Hematopoietic multipotent progenitor cell treated with erythropoietin and hydrocortisone succinate and interleukin-3 and kit ligand, for 6 days (in vitro differentiated cells): ENCODE results near the gene PIGZ.

ENCODE experiments used
- DNase-seq: peaks from one replicate; pipeline ENCODE4 v3.0.0-alpha.2; 2015

Gene PIGZ

DNA sequence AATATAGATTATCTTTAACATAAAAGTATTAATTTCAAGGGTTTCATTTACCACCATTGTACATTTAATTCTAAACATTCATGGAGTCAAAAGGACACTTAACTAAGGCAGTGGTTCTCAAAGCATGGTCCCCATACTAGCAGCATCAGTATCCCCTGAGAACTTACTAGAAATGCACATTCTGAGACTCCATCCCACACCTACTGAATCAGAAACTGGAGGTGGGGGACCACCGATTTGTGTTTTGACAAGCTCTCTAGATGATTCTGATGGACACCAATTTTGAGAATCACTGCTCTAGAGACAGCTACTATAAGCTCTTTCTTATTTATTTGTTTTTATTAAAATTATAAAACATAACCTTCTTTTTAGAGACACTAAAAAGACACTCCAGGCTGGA is 66.9 kb downstream of the PIGZ start:
- no peak for DNase-seq
